GM12878 (cell line): Measurements from ENCODE around the gene AP3B1. TPM values are rescaled to one million over a fixed set of nuclear protein-coding genes. Genes with fewer than 3 reads are reported as not detected.

Experiments used
- ATAC-seq: fragments of 200-7000 bp; cut with Tn5 transposase; 3 replicates; pipeline ENCODE4 v1.9.1; 2020; ENCODE audit warnings: mild to moderate bottlenecking, moderate library complexity
- BruUV-seq: library from RNA; stranded (reverse); fragments of 400-500 nt; replicated peaks from 2 replicates; lab custom pipeline; 2021; lab: Mats Ljungman, UMichigan
- CTCF ChIA-PET: fragments of 300-600 bp; sonication (Branson Sonifier 250); formaldehyde crosslinking; extraction: SDS; loops from one replicate; lab custom pipeline; 2021; ENCODE audit warnings: inconsistent platforms; lab: Yijun Ruan, JAX
- POLR2A ChIA-PET: fragments of 350-600 bp; formaldehyde crosslinking; extraction: SDS; loops from one replicate; lab custom pipeline; 2021; ENCODE audit warnings: inconsistent platforms; lab: Charles Lee
- RAD21 ChIA-PET: fragments of 300-600 bp; sonication (Branson Sonifier 250); formaldehyde crosslinking; loops from one replicate; lab custom pipeline; 2023; ENCODE audit warnings: antibody characterized with exemption; ENCODE audit not compliant: unreplicated experiment; lab: Charles Lee
- SMC1A ChIA-PET: fragments of 300-600 bp; sonication (Branson Sonifier 250); formaldehyde crosslinking; loops from one replicate; lab custom pipeline; 2023; ENCODE audit not compliant: unreplicated experiment, uncharacterized antibody; lab: Charles Lee
- DNase-seq: peaks from one replicate; pipeline ENCODE4 v3.0.0-alpha.2; 2011; ENCODE audit warnings: low read depth, low spot score
- FAIRE-seq: peaks from 3 replicates; lab custom pipeline; 2011; peaks lifted over from hg19 to GRCh38; lab: Jason Lieb, UNC
- H2AFZ ChIP-seq: 2 replicates; pipeline ENCODE4 v1.6.0; 2011; ENCODE audit warnings: low read depth, low read length, control low read depth; ENCODE audit not compliant: control insufficient read depth
- H3K27ac ChIP-seq: 2 replicates; pipeline ENCODE4 v1.5.1; 2011; ENCODE audit warnings: control low read depth; ENCODE audit not compliant: control insufficient read depth, insufficient read depth
- H3K27me3 ChIP-seq, 2 experiments: replicated peaks in 1 of 2; 2 replicates each; pipeline versions ENCODE4 v1.6.0 to v1.6.1; 2011; ENCODE audit warnings: low read length in 1 of 2; ENCODE audit not compliant: control insufficient read depth in 2 of 2, insufficient read depth in 2 of 2
- H3K36me3 ChIP-seq, 2 experiments: 2 replicates each; pipeline ENCODE4 v1.5.1; 2011; ENCODE audit warnings: low read length in 1 of 2; ENCODE audit not compliant: control insufficient read depth in 2 of 2, insufficient read depth in 2 of 2
- H3K4me1 ChIP-seq: 2 replicates; pipeline ENCODE4 v1.6.1; 2011; ENCODE audit warnings: mild to moderate bottlenecking, low read length, moderate library complexity, mixed read lengths; ENCODE audit not compliant: control insufficient read depth, insufficient read depth
- H3K4me2 ChIP-seq: 2 replicates; pipeline ENCODE4 v1.6.0; 2011; ENCODE audit warnings: control low read depth; ENCODE audit not compliant: control insufficient read depth, insufficient read depth
- H3K4me3 ChIP-seq: fragments of 200-600 bp; sonication (generic); 2 replicates; pipeline ENCODE4 v1.5.1; 2016
- H3K79me2 ChIP-seq: 2 replicates; pipeline ENCODE4 v1.6.0; 2011; ENCODE audit warnings: low read length; ENCODE audit not compliant: control insufficient read depth, insufficient read depth
- H3K9ac ChIP-seq: 2 replicates; pipeline ENCODE4 v1.8.0; 2011; ENCODE audit warnings: low read length, control low read depth, mixed read lengths; ENCODE audit not compliant: control insufficient read depth, insufficient read depth
- H3K9me3 ChIP-seq: replicated peaks from 3 replicates; pipeline ENCODE4 v1.5.1; 2011; ENCODE audit warnings: mild to moderate bottlenecking, low read length; ENCODE audit not compliant: control insufficient read depth, insufficient read depth
- H4K20me1 ChIP-seq: 2 replicates; pipeline ENCODE4 v1.6.0; 2011; ENCODE audit not compliant: control insufficient read depth, insufficient read depth
- NR2C1 ChIP-seq: fragments of 450-650 bp; IDR thresholded peaks from 2 replicates; pipeline ENCODE4 v1.6.1; 2017; ENCODE audit warnings: antibody characterized with exemption, mild to moderate bottlenecking, moderate library complexity
- NR2C2 ChIP-seq: IDR thresholded peaks from 2 replicates; pipeline ENCODE4 v1.6.1; 2011; ENCODE audit warnings: borderline replicate concordance, low read depth; ENCODE audit not compliant: control insufficient read depth, insufficient read length
- SP1 ChIP-seq: IDR thresholded peaks from one replicate; pipeline ENCODE4 v1.6.1; 2011; ENCODE audit warnings: low read depth, low read length
- TARDBP ChIP-seq: IDR thresholded peaks from 2 replicates; pipeline ENCODE4 v1.6.1; 2016; ENCODE audit warnings: borderline replicate concordance
- YBX1 ChIP-seq: fragments of 450-650 bp; IDR thresholded peaks from 2 replicates; pipeline ENCODE4 v1.6.1; 2016; ENCODE audit warnings: antibody characterized with exemption
- ZNF592 ChIP-seq: fragments of 450-650 bp; IDR thresholded peaks from 2 replicates; pipeline ENCODE4 v1.6.1; 2017; ENCODE audit warnings: mild to moderate bottlenecking, moderate library complexity
- WGBS: methylation state at CpG from one replicate; pipeline ENCODE4 v1.1.6; 2016; ENCODE audit warnings: low lambda C conversion rate; ENCODE audit not compliant: insufficient replicate concordance, insufficient coverage; ENCODE audit errors: missing lambda C conversion rate; 5-methylcytosine and 5-hydroxymethylcytosine counted together
- in situ Hi-C: fragments of 300-500 bp; cut with MboI; formaldehyde crosslinking; loops from 9 replicates; pipeline ENCODE4 v1.14.3; 2018; ENCODE audit warnings: mixed read lengths
- intact Hi-C: fragments of 100-400 bp; cut with micrococcal nuclease; formaldehyde crosslinking; loops from one replicate; pipeline ENCODE4 v1.14.2; 2022; ENCODE audit not compliant: unreplicated experiment
- polyA plus RNA-seq, 11 experiments: library from polyadenylated mRNA; depleted of rRNA in 4 of 11; unstranded in 6 of 11; stranded (reverse) in 5 of 11; fragments of >200 nt; fragmentation: Nextera tagmentation in 4 of 11; fragmentation: Illumina TruSeq in 1 of 11; extraction: Ambion mirVana in 4 of 11; extraction: Trizol in 1 of 11; gene quantifications; 1 replicate in 1 of 11; 2 replicates in 10 of 11; pipeline versions ENCODE4 v1.2.1 to v1.2.3, GENCODE V29; 2011 to 2016; ENCODE audit warnings: inconsistent platforms in 2 of 11, missing spikeins in 2 of 11, low read depth in 1 of 11
- total RNA-seq, 4 experiments: library from RNA; depleted of rRNA in 3 of 4; stranded (reverse); fragments of >200 nt in 3 of 4; fragmentation: Illumina TruSeq in 1 of 4; extraction: Trizol in 1 of 4; gene quantifications; 2 replicates each; pipeline versions ENCODE4 v1.2.1 to v1.2.3, GENCODE V29; 2013 to 2021
- TF ChIP-seq, protein P1 (sequence below): fragments of 450-650 bp; IDR thresholded peaks from 2 replicates; pipeline ENCODE4 v1.6.1; 2017; ENCODE audit warnings: mild to moderate bottlenecking, moderate library complexity
- TF ChIP-seq, protein P2 (sequence below): fragments of 450-650 bp; formaldehyde crosslinking; IDR thresholded peaks from 2 replicates; pipeline ENCODE4 v1.4.0; 2022; ENCODE audit warnings: mild to moderate bottlenecking, moderate library complexity

AP3B1 gene
- total and polyA plus RNA-seq, 10 of the 15 experiments (the other 5 are each of a cell fraction or from before 2014, with no cell fraction given), result 30.9 to 70.8 (median 46.0) TPM

GRCh38 chr5:78078858-78079257 lies 215.6 kb downstream of the AP3B1 start (continued):
- TF ChIP-seq ZNF592, result no peak
- TF ChIP-seq TARDBP, result no peak
- no peak for TF ChIP-seq YBX1

- Histone ChIP-seq H3K27me3 (no peaks in the 10 kb centered on the region), H3K9ac (no peak overlapping the region), H3K4me2 (no peak overlapping the region), H3K4me1 (no peaks in the 10 kb centered on the region), H3K9me3 (no peaks in the 10 kb centered on the region), H4K20me1 (no peaks in the 10 kb centered on the region), H3K27ac (no peak overlapping the region), H3K79me2 (no peaks in the 10 kb centered on the region), H3K4me3 (no peak overlapping the region), H2AFZ (no peak overlapping the region), H3K36me3 (no peaks in the 10 kb centered on the region; a peak in 1 of 4 replicates)
- in situ Hi-C loops, result no loop called here
- ATAC-seq (no peak), FAIRE-seq (no peak), DNase-seq (no peak)
- ChIA-PET POLR2A (no interaction called here), SMC1A (interaction anchor here (1.0 to 1.3 kb wide), 3 partner anchors 7 to 13 kb away, joined by 3 to 4 read pairs (median 3); no protein-coding TSS in a partner anchor), CTCF (interaction anchor here (2.5 to 3.3 kb wide), 2 partner anchors 11 to 14 kb away, joined by 11 to 12 read pairs; no protein-coding TSS in a partner anchor), RAD21 (no interaction called here)
- BruUV-seq, result no TSS peak
- WGBS, result 81% methylated on average over 4 of the region's 4 CpGs
- intact Hi-C loops, result no loop called here
- TF ChIP-seq, protein P1, sequence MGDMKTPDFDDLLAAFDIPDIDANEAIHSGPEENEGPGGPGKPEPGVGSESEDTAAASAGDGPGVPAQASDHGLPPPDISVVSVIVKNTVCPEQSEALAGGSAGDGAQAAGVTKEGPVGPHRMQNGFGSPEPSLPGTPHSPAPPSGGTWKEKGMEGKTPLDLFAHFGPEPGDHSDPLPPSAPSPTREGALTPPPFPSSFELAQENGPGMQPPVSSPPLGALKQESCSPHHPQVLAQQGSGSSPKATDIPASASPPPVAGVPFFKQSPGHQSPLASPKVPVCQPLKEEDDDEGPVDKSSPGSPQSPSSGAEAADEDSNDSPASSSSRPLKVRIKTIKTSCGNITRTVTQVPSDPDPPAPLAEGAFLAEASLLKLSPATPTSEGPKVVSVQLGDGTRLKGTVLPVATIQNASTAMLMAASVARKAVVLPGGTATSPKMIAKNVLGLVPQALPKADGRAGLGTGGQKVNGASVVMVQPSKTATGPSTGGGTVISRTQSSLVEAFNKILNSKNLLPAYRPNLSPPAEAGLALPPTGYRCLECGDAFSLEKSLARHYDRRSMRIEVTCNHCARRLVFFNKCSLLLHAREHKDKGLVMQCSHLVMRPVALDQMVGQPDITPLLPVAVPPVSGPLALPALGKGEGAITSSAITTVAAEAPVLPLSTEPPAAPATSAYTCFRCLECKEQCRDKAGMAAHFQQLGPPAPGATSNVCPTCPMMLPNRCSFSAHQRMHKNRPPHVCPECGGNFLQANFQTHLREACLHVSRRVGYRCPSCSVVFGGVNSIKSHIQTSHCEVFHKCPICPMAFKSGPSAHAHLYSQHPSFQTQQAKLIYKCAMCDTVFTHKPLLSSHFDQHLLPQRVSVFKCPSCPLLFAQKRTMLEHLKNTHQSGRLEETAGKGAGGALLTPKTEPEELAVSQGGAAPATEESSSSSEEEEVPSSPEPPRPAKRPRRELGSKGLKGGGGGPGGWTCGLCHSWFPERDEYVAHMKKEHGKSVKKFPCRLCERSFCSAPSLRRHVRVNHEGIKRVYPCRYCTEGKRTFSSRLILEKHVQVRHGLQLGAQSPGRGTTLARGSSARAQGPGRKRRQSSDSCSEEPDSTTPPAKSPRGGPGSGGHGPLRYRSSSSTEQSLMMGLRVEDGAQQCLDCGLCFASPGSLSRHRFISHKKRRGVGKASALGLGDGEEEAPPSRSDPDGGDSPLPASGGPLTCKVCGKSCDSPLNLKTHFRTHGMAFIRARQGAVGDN, result no peak
- TF ChIP-seq, protein P2, sequence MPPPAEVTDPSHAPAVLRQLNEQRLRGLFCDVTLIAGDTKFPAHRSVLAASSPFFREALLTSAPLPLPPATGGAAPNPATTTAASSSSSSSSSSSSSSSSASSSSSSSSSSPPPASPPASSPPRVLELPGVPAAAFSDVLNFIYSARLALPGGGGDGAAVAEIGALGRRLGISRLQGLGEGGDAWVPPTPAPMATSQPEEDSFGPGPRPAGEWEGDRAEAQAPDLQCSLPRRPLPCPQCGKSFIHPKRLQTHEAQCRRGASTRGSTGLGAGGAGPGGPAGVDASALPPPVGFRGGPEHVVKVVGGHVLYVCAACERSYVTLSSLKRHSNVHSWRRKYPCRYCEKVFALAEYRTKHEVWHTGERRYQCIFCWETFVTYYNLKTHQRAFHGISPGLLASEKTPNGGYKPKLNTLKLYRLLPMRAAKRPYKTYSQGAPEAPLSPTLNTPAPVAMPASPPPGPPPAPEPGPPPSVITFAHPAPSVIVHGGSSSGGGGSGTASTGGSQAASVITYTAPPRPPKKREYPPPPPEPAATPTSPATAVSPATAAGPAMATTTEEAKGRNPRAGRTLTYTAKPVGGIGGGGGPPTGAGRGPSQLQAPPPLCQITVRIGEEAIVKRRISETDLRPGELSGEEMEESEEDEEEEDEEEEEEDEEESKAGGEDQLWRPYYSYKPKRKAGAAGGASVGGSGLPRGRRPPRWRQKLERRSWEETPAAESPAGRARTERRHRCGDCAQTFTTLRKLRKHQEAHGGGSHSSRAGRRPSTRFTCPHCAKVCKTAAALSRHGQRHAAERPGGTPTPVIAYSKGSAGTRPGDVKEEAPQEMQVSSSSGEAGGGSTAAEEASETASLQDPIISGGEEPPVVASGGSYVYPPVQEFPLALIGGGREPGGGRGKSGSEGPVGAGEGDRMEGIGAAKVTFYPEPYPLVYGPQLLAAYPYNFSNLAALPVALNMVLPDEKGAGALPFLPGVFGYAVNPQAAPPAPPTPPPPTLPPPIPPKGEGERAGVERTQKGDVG, result no peak
- TF ChIP-seq NR2C1, result no peak
- TF ChIP-seq NR2C2, result no peak
- no peak for TF ChIP-seq SP1
Measured at GRCh38 chr5:78077369-78078068, 217.0 kb downstream of the AP3B1 start.
